Lower leg skin (tissue), 3 donors: ENCODE data around the gene LETM1.

ENCODE experiments used
- POLR2A ChIP-seq, 2 donors: fragments of 450-650 bp; IDR thresholded peaks; one replicate each; pipeline ENCODE4 v1.6.1; 2016 to 2017; ENCODE audit warnings: antibody characterized with exemption in 2 of 2, mild to moderate bottlenecking in 1 of 2, moderate library complexity in 1 of 2
- TF ChIP-seq, protein P1 (sequence below), 3 donors: fragments of 450-650 bp; IDR thresholded peaks; one replicate each; pipeline ENCODE4 v1.5.1; 2016; ENCODE audit warnings: antibody characterized with exemption in 3 of 3, mild to moderate bottlenecking in 3 of 3, moderate library complexity in 2 of 3

DNA sequence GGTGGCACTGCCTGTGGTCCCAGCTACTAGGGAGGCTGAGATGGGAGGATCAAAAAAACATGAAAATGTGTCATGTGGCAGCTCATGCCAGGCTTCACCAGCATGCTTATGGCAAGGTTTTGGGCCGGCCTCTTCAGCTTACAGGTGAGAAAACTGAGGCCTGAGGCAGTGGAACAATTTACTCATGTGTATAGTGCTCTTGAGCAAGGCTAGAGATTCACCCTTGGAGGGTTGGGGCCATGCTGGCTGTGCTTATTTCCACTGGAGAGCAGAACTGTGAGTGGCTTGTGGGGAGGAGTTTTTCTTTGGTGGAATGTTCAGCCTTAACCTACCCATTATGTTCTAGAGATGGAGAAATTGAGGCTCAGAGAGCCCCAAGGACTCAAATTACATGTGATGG lies 47.1 kb upstream of the LETM1 start:
- TF ChIP-seq, protein P1, sequence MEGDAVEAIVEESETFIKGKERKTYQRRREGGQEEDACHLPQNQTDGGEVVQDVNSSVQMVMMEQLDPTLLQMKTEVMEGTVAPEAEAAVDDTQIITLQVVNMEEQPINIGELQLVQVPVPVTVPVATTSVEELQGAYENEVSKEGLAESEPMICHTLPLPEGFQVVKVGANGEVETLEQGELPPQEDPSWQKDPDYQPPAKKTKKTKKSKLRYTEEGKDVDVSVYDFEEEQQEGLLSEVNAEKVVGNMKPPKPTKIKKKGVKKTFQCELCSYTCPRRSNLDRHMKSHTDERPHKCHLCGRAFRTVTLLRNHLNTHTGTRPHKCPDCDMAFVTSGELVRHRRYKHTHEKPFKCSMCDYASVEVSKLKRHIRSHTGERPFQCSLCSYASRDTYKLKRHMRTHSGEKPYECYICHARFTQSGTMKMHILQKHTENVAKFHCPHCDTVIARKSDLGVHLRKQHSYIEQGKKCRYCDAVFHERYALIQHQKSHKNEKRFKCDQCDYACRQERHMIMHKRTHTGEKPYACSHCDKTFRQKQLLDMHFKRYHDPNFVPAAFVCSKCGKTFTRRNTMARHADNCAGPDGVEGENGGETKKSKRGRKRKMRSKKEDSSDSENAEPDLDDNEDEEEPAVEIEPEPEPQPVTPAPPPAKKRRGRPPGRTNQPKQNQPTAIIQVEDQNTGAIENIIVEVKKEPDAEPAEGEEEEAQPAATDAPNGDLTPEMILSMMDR (IDR thresholded peaks at IDR 0.05) = no peak
- no peak for TF ChIP-seq POLR2A (IDR thresholded peaks at IDR 0.05)
